Measurements from ENCODE around the gene COL6A6.

Gene COL6A6, protein sequence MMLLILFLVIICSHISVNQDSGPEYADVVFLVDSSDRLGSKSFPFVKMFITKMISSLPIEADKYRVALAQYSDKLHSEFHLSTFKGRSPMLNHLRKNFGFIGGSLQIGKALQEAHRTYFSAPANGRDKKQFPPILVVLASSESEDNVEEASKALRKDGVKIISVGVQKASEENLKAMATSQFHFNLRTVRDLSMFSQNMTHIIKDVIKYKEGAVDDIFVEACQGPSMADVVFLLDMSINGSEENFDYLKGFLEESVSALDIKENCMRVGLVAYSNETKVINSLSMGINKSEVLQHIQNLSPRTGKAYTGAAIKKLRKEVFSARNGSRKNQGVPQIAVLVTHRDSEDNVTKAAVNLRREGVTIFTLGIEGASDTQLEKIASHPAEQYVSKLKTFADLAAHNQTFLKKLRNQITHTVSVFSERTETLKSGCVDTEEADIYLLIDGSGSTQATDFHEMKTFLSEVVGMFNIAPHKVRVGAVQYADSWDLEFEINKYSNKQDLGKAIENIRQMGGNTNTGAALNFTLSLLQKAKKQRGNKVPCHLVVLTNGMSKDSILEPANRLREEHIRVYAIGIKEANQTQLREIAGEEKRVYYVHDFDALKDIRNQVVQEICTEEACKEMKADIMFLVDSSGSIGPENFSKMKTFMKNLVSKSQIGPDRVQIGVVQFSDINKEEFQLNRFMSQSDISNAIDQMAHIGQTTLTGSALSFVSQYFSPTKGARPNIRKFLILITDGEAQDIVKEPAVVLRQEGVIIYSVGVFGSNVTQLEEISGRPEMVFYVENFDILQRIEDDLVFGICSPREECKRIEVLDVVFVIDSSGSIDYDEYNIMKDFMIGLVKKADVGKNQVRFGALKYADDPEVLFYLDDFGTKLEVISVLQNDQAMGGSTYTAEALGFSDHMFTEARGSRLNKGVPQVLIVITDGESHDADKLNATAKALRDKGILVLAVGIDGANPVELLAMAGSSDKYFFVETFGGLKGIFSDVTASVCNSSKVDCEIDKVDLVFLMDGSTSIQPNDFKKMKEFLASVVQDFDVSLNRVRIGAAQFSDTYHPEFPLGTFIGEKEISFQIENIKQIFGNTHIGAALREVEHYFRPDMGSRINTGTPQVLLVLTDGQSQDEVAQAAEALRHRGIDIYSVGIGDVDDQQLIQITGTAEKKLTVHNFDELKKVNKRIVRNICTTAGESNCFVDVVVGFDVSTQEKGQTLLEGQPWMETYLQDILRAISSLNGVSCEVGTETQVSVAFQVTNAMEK (N-terminal part only)

DNA sequence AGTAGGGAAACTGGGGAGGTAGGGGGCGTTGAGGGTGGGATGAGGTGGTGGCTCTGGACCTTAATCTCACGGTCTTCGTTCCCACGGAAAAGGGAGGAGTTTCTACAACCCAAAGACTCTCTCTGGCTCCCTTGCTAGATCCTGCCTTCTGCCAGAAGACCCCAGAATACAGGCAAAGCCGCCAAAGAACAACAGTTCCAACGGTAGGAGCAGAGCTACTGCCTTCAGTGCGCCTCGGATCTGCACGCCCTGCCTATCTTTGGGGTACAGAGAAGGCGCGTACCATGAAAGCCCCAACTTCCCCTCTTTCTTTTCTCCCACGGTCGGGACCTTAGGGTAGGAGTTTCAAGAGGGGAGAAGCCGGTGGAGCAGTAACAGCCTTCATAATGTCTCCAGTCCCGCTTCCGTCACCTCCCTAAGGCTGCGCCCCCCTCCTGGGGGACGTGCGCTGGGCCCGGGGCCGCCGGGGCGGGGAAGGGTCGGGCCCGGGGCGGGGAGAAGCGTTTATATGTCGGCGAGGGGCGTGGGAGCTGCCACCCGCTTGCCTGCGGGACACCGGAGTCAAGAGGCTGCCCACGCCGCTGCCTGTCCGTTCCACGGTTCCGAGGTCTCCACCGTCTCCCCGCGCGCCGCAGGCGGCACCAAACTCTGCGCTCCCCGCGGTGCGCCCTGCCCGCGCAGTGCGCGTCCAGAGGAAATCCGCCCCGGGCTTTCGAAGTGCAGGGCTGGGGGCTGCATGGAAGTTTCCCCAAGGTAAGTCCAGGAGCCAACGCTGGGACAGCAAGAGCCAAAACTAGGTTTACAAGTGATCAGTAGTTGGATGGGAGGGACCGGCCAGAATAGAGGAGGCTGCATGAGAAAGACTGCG lies at the start of gene COL6A6:
Gene COL6A6 (plus strand): TSS at position 533 of the 868 bp plus-strand sequence. CDS start 43,188 bp downstream, outside the sequence.
- DNase-seq: no peak

DNA sequence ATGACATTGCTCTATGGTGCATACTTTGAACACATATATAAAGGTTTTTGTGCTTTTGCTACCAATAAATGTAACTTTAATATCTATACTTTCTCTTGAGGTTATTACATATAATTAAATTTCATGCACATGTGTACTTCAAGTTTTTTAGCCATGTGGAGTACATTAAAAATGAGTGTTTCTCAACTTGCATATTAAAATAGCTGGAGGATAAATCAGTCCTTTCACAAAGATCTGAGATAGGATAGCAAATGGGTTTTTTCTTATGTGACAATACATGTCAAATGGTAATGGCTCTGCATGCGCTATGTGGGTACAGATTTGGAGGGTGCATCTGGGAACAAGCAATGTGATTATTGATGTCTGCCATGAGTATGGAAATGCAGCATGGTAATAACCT lies 48.7 kb upstream of the COL6A6 start:
- no peak for DNase-seq

DNA sequence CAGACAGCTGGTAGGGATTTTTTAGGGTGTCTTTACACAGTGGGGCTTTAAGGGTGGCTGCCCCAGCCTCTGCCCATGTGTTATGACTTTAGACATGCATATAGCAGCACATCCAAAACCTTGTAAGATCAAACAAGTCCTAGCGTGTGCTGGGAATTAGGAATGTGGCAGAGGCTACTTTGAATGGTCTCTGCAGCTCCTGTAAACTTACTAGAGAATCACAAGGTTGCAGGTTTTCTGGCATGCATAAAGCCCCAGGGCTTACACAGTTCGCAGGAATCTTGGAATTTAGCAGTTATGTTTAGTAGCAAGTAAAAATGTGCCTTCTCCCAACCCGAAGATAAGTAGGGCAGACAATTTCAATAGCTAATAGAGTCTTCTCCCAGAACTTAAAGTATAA lies 46.9 kb upstream of the COL6A6 start:
- peak; percentile 3 for DNase-seq

DNA sequence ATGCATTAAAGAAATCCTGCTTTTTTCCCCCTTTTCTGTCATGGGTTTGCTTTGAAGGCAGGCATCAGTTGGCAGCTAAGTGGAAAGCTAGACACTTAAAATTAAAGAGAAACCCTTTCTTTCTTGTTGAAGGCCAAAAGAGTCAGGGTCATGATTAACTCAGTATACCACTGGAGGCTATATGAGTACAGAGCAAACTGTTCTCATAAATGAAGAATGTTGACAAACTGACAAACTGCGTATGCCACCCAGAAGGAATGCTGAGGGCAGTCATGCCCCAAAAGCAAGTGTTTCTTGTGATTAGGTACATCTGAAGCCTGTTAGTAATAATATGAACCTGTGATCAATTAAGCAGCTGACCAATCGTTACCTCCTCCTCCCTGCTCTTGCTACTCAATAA lies 43.6 kb upstream of the COL6A6 start:
- DNase-seq: no peak

DNA sequence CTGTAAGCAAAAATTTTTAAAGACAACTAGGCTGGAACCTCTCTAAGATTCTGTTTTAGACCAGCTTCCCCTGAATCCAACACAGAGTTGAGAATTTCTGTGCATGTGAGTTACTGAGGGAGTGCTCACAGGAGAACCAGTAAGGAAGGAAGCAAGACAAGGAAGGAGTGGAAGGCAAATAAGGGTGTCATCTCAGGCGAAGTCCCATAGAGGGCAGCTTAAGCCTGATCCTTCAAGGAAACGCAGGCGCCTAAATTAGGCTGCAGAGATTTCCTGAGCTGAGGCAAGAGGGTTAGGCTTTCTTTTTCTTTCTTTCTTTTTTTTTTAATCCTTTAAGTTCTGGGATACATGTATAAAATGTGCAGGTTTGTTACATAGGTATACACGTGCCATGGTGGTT lies 36.2 kb upstream of the COL6A6 start:
- peak; percentile 51 for DNase-seq

DNA sequence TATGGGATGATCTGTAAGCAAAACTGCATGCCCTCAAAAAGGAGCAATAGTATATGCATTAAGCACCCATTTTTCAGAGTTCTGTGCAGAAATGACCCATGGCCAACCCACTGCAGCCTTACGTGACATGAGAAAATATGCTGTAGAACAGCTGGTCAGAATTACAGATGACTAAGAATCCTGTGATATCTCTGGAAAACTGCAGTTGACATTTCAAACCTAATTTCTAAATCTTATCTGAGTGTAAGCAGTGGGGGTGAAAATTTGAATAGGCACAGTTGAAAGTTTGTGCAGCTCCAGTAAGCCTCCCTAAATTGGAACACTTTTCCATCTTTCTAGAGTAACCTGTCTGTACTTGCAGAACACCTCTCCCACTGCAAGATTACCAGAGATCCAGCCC lies 28.7 kb upstream of the COL6A6 start:
- no peak for DNase-seq

DNA sequence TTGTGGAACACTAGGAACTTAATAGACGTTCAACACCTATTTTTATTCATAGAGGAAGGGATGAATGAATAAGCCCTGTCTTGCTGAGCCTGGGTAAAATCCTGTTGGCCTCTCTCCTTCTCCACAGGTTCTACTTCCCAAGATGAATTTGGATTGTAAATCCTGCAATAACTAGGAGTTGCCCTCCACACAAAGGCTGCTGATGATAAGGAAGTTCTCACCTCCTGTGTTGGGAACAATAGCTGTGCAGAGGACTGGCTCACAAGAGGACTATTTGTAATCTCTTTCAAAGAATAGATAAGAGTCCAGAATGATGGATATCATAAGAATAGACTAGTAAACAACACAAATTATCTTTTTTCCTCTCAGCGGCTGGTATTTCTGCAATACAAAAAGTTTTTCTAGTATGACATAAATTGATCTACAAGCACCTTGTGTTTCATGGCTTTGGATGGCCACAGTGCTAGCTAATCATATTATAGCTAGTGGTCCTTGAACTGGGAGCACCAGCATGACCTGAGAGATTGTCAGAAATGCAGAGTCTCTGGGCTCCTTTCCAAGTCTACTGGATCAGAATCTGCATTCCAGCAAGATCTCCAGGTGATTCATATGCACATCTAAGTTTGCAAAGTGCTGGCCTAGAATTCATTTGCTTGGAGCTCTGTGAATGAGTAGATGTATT lies 28.1 kb upstream of the COL6A6 start:
- DNase-seq: no peak

DNA sequence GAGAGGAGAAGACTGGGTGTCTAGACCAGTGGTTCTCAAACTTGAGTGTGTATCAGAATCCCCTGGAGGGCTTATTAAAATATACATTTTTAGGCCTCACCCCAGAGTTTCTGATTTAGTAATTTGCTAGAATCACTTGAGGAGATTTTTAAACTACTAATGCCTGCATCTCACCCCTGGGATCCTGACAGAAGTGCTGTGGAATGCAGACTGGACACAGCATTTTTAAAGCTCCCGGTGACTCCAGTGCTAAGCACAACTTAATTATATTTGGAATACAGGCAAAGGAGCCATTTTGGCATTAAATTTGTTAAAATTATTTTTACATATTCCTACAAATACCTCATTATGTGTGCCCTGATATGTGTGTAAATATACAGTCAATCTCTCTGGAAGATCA lies 26.7 kb upstream of the COL6A6 start:
- DNase-seq: peak; percentile 36

DNA sequence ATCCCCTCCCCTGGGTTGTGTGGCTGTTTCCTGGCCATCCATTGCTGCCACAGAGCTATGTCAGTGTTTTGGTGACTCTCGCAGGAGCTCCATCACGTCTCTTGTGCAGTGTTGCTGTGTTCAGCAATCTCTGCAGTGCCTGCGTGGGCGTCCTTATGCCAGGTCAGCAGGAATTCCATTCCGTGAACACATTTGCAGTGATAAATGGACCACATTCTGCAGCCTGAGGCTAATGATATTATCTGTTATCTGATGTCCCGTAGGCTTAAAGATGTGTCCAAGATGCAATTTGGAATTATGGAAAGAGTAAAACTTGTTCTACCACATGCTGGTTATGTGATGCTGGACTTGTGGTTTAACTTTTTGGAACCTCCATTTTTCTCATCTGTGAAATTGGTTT lies 25.5 kb upstream of the COL6A6 start:
- DNase-seq: no peak

DNA sequence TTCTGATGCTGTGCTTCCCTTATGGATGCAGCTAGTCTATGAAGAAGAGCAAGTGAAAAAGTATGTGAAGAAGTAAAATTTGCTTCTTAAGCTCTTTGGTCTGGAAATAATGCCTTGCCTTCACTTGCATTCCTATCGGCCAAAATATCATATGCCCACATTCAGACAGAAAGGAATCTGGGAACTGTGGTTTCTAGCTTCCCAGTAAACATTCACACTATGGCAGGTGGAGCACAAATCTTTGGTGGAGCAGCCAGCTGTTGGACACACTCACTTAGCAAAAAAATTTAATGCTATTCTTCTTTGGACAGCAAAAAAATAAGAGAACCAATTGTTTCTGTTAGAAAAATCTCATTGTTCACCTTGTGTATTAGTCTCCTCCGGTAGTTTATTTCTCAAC lies 12.3 kb upstream of the COL6A6 start:
- no peak for DNase-seq

DNA sequence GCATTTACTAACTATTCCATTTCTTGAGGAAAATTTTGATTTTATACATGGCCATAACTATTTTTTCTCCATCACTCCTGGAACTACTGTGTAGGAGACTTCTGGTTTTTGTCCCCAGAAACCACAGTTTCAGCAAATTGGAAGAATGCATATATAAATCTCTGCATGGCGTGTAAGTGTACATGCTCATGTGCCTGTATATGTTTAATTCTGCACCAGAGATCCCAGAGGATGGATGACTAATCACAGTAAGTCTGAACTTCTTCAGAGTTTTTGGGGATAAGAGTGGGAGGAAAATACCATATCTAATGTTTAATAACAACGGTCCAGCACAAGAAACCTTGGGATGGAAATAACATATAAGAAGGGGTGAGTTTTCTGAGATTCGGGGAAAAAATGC lies 10.9 kb upstream of the COL6A6 start:
- DNase-seq: peak; percentile 41

DNA sequence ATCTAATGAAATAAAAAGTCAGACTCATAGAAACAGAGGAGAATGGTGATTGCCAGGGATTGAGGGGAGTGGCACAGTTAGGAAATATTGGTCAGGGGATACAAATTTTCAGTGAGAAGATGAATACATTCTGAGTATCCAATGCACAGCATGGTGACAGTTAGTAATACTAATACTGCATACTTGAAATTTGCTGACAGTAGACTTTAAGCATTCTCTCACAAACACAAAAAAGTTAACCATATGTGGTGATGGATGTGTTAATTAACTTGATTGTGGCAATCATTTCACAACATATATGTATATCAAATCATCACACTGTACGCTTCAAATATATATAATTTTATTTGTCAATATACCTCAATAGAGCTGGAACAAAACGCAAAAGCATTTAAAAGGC lies 9.2 kb upstream of the COL6A6 start:
- DNase-seq: no peak

DNA sequence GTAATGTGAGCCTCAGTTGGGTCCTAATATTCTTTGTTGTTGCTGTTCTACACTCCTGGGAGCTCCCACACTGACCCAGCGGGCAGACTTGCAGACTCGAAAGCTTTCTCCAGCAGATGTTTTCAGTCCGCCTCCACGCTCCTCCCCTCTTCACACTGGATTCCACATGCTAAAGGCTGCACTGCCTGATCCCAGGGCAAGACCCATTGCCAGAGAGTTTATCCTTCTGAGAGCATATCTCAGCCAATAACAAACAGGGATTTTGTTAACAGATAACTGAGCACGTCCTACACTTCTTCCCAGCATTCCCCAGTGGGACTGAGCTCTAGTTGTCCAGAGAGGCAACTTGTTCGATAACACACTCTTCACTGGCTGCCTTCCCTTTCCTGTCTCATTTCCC lies 8.0 kb upstream of the COL6A6 start:
- no peak for DNase-seq

DNA sequence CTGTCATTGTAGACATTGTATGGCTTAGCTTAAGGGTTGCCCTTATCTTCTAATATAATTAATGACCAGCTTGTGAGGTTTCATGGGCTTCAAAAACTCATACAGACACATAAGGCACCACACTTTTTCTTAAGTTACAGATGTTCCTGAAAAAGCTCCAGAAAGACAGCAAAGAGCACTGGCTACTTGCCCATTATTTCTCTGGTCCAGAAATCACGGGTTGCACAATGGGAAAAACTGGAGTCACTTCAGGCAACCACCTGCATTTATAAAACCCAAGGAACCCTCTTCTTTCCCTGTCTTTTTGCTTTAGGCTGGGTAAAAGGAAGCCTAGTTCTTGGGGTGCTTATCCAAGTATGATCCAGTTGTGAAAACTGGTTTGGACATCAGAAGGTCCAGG lies 2.3 kb upstream of the COL6A6 start:
- DNase-seq: no peak

DNA sequence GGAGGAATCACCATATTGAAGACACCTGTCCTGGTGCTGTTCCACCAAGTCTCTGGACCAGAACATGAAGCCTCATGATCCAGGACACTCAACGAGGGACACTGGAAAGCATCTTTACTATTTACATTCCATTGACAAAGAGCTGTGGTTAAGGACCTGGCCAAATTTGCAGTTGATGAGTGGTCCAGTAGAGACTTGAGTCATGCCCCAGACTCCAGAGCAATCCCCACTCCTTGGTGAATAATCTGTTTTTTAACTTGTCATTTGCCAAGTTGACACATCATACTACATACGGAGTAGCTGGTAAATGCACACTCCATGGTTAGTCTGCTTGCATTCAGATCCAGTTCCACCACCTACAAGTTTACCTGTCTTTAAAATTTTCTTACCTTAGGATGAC lies 1.2 kb upstream of the COL6A6 start:
- DNase-seq: peak; percentile 32

DNA sequence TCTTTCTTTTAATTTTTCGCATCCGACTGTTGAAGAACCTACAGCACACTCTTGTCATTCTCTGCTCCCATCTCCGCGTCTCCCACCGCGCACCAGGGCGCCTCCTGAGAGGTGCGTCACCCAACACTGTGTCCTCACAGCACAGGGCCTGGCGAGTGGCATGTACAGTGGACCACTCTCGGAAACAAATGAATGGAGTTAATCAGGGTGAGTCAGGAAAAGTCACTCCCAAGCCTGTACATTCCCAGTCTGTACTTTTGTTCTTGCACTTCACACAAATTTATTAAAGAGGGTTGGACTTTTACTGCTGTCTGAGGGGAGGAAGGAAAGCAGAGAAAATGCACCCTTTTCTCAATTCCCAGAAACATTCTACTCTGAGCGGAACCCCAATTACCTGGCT lies 625 bp downstream of the COL6A6 start:
- DNase-seq: peak; percentile 4

DNA sequence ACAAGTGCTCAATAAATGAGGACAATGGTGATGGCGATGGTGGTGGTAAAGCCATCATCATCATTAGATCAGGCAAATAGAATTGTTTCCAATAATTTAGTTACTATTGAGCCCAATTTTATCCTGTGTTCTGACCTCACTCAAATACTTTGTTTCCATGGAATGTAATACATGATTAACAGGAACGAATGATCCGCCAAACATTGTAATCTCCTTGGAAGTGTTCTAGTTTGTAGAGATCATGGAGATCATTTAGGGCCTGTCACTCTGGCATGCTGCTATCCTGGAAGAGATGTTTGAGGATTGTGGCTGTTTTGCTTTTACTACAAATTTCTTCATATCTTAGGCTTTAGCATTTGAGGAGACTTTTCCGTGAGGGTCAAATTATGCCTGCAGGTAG lies 2.8 kb downstream of the COL6A6 start:
- no peak for DNase-seq

DNA sequence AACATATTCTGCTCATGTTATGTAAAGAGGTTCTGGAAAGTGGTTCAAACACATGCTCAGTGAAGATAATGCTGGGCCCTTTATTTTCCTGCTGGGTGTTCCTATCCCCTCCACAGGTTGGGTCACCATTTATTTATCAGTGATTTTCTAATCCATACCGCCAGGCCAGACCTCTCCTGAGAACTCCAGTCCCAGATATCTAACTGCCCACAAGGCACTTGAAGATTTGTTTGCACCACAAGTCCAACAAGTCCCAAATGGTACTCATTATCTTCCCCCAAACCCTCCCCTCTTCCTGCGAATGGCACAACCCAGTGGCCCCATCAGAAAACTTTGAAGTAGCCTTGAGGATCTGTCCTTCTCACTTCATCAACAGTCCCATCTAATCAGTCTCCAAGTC lies 5.4 kb downstream of the COL6A6 start:
- DNase-seq: no peak

DNA sequence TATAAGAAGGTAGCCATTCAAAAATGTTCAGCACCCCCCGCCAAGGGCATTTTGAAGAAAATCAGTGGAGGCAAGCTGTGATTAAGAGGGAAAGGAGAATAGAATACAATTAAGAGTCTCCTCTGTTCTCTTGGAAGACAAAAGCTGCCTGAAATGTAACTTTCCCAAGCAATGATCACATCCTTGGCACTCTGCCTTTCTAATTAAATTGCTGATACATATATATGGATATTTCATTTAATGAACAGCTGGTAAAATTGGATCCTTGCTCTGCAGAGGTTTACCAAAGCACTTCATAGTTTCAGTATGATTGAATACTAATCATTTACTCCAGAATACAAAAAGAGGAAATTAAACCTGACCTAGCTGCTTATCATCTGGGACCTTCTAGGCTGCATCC lies 10.4 kb downstream of the COL6A6 start:
- DNase-seq: no peak

DNA sequence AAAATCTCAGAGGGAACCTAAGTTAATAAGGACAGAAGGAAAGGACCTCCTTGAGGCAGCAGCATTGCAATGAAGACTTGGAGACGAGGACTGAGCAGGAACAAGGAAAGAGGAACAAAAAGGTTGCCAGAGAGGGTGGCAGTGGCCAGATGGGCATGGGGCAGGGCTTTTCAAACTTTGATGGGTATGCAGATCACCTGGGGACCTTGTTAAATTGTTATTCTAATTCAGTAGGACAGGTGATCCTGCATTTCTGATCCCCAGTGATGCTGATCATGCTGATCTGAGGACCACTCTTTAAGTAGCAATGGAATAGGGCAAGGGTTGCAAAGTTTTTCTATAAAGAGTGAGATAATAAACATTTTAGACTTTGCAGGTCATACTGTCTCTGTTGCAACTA lies 11.1 kb downstream of the COL6A6 start:
- DNase-seq: no peak

DNA sequence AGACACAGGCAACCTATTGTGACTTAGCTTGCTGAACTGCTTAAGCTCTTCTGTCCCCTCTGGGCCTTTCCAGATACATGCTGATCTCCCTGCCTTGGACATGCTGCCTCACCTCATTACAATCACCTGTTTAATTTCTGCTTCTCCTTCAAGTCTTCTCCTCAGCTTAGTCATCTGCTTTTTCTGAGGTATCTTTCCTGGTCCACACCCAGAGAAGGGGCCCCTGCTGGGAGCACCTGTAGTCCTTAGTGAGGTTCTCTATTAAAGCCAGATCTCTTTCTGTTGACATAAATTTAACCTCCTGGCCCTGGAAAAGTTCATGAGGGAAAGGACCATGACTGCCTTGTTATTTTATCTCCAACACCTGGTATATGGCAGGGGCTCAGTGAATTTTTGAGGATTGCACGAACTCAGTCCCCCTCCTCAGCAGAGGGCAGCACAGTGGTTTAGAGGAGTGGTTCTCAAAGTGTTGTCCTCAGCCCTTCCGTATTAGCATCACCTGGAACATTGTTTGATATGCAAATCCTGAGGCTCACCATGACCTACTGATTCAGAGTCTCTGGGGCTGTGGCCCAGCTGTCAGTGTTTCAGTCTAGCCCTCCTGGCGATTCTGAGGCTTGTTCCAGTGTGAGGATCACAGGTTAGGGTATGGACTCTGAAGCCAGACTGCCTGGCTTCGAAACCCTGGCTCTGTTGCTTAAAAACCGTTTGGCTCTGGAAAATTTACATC lies 12.7 kb downstream of the COL6A6 start:
- DNase-seq: no peak
